ENCODE measurements around the gene C1QTNF6.

- TF ChIP-seq CTCF (IDR thresholded peaks at IDR 0.05; ENCODE audit: insufficient read depth, low read depth, low read length): no peak
- TF ChIP-seq EZH2 (IDR thresholded peaks at IDR 0.05; ENCODE audit: insufficient read depth, low read length): no peak
These were observed 2.3 kb upstream of the C1QTNF6 start for GRCh38 chr22:37190262-37190780.

Measured in astrocyte (in vitro differentiated cells and primary cell).